Tibial nerve (tissue), 4 donors: ENCODE results near the gene ZNF358.

Source experiments
- EP300 ChIP-seq, 2 donors: sonication (generic); formaldehyde crosslinking; IDR thresholded peaks; one replicate each; pipeline ENCODE4 v1.6.1; 2017; ENCODE audit warnings: antibody characterized with exemption in 2 of 2, mild to moderate bottlenecking in 1 of 2
- POLR2A ChIP-seq, 2 donors: fragments of 450-650 bp; IDR thresholded peaks; one replicate each; pipeline ENCODE4 v1.6.1; 2017; ENCODE audit warnings: antibody characterized with exemption in 2 of 2, mild to moderate bottlenecking in 2 of 2, moderate library complexity in 2 of 2
- TF ChIP-seq, protein P1 (sequence below), 5 experiments: fragments of 200-600 bp in 3 of 5; fragments of 450-650 bp in 2 of 5; sonication (generic) in 3 of 5; IDR thresholded peaks; one replicate each; pipeline ENCODE4 v1.5.1; 2016 to 2019; ENCODE audit warnings: antibody characterized with exemption in 5 of 5, mild to moderate bottlenecking in 3 of 5, moderate library complexity in 2 of 5

DNA sequence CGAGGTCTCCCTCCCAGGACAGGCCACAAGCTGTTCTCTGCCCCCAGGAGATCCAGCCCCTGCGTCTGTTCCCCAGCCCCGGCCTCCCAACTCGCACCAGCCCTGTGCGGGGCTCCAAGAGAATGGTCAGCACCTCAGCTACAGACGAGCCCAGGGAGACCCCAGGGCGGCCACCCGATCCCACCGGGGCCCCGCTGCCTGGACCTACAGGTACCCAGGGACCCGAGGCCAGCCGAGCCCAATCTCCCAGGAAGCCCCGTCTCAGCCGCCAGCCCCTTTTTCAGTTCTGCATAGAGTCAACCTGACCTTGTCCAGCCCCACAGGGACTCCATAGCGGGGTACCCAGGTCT lies 25.5 kb downstream of the ZNF358 start:
- TF ChIP-seq, protein P1, sequence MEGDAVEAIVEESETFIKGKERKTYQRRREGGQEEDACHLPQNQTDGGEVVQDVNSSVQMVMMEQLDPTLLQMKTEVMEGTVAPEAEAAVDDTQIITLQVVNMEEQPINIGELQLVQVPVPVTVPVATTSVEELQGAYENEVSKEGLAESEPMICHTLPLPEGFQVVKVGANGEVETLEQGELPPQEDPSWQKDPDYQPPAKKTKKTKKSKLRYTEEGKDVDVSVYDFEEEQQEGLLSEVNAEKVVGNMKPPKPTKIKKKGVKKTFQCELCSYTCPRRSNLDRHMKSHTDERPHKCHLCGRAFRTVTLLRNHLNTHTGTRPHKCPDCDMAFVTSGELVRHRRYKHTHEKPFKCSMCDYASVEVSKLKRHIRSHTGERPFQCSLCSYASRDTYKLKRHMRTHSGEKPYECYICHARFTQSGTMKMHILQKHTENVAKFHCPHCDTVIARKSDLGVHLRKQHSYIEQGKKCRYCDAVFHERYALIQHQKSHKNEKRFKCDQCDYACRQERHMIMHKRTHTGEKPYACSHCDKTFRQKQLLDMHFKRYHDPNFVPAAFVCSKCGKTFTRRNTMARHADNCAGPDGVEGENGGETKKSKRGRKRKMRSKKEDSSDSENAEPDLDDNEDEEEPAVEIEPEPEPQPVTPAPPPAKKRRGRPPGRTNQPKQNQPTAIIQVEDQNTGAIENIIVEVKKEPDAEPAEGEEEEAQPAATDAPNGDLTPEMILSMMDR (IDR thresholded peaks at IDR 0.05) = no peak
- TF ChIP-seq POLR2A (IDR thresholded peaks at IDR 0.05) = no peak
- no peak for TF ChIP-seq EP300 (IDR thresholded peaks at IDR 0.05)
